ENCODE data around the gene RLN1. TPM values are rescaled to one million over a fixed set of nuclear protein-coding genes. Genes with fewer than 3 reads are reported as not detected.

RLN1 gene
- polyA plus RNA-seq, 2 of the 4 experiments (the other 2 are of a cell fraction), result 0.23 TPM; not detected in 1

Small RNA genes lying within 50 kb of the gene (small RNA-seq; reads per million reads assigned to genes)
- gene AL135786.1 (0 reads per million in 6 experiments), gene HMGN2P31 (0 reads per million in 6 experiments)

Other genes starting within 250 kb of the RLN1 start
- not detected in 2 replicates for gene INSL6, start 154.2 kb downstream of the RLN1 start, polyA plus RNA-seq (2011; rRNA removed)
- not detected in 3 replicates for gene INSL6, start 154.2 kb downstream of the RLN1 start, polyA plus RNA-seq (2017; fragmentation: RNase III; extraction: RNeasy Plus Mini Kit Qiagen cat#74134 plus additional on column Dnase treatment)
- gene INSL4, start 108.5 kb downstream of the RLN1 start, polyA plus RNA-seq (2011; rRNA removed), result 54.0 and 77.5 TPM in 2 replicates
- gene INSL4, start 108.5 kb downstream of the RLN1 start, polyA plus RNA-seq (2017; fragmentation: RNase III; extraction: RNeasy Plus Mini Kit Qiagen cat#74134 plus additional on column Dnase treatment), result 8.6 to 12.1 TPM (median 11.5 TPM) in 3 replicates
- gene RLN2, start 35.2 kb downstream of the RLN1 start, polyA plus RNA-seq (2011; rRNA removed), result 1.3 and 1.5 TPM in 2 replicates
- 0.34 to 0.66 TPM (median 0.38 TPM) in 3 replicates for gene RLN2, start 35.2 kb downstream of the RLN1 start, polyA plus RNA-seq (2017; fragmentation: RNase III; extraction: RNeasy Plus Mini Kit Qiagen cat#74134 plus additional on column Dnase treatment)
- 22.4 and 37.7 TPM in 2 replicates for gene PLGRKT, start 98.0 kb upstream of the RLN1 start, polyA plus RNA-seq (2011; rRNA removed)
- gene PLGRKT, start 98.0 kb upstream of the RLN1 start, polyA plus RNA-seq (2017; fragmentation: RNase III; extraction: RNeasy Plus Mini Kit Qiagen cat#74134 plus additional on column Dnase treatment), result 24.3 to 26.8 TPM (median 25.1 TPM) in 3 replicates
- gene CD274, start 110.7 kb upstream of the RLN1 start, polyA plus RNA-seq (2011; rRNA removed), result 6.4 and 6.8 TPM in 2 replicates
- 3.0 to 3.4 TPM (median 3.2 TPM) in 3 replicates for gene CD274, start 110.7 kb upstream of the RLN1 start, polyA plus RNA-seq (2017; fragmentation: RNase III; extraction: RNeasy Plus Mini Kit Qiagen cat#74134 plus additional on column Dnase treatment)
- 0.46 and 0.53 TPM in 2 replicates for gene PDCD1LG2, start 170.7 kb upstream of the RLN1 start, polyA plus RNA-seq (2011; rRNA removed)
- gene PDCD1LG2, start 170.7 kb upstream of the RLN1 start, polyA plus RNA-seq (2017; fragmentation: RNase III; extraction: RNeasy Plus Mini Kit Qiagen cat#74134 plus additional on column Dnase treatment), result 0.53 to 0.82 TPM (median 0.79 TPM) in 3 replicates